Measurements from ENCODE around the gene DNAJC1.
"Not testable (repeated sequence)": the region's sequence is repeated elsewhere in the genome, so short reads cannot be mapped to it uniquely, and the experiment has no call there.

DNAJC1 gene

DNA sequence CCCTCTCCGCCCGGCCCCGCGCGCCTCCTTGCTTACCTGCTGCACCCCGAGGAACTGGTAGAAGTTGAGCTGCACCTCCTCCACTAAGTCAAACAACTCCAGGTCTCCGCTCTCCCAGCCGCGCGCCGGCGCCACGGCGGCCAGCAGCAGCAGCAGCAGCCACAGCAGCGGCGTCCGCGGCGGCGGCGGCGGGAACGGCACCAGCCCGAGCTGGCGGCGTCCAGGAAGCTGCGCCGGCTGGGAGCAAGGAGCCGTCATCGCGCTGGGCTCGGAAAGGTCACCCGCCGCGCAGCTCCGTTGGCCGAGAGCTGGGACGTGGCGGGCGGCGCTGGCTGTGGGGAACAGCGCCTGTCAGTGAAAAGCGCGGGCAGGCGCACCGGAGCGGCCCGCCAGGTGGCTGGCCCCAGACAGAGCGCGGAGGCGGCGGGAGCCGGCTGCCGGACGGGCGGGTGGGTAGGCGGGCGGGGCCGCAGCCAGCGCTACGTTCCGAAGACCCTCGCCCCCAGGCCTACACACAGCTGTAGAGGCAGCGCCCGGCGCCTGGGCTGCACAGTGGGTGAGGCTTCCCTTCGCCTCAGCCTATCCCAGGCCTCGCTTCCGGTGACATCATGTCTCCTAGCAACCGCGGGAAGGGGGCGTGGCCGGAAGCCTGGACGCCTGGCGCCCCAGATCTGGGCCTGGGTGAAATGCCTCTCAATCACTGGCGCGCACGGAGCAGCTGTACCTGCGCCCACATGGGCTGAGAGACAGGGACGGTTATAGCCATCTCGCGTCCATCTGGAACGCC is at the start of gene DNAJC1:
Gene DNAJC1, minus strand, starts transcription at position 554 of the 787 bp plus-strand sequence. Its CDS starts 296 bp downstream, at position 258.
- peak; percentile 98 for DNase-seq

DNA sequence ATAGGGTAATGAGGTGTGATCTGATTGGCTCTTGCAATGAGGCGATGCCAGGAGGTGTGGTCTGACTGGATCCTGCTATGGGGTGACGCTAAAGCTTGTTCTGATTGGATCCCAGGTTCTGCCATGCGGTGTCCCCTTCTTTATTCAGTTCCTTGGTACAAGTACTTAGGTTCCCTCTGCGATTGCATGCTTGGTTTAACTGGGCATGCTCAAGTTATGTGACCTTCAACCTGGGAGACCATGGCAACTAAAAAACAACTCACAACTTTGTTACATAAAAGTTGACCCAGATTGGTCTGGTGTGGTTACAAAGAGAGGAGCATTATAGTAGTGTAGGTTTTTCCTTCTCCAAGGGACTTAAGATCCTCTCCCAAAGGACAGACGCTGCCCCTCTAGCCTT is 49.5 kb upstream of the DNAJC1 start:
- DNase-seq, result no peak

DNA sequence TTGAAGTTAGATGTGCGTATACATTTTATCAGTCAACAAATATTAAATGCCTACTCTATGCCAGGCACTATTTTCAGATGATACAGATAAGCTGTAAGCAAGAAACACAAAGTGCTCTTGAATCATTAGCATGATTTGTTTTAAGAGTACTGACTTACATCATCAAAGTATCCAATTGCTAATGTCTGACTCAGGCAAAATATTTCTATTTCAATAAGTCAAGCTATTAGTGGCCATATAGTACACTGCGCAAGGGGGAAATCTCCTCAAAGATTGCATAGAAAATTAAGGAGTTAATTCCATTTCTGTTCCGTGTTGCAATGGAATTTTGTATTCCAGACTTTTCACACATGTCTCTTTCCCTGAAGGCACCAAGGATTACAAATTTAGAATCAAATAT is 46.1 kb upstream of the DNAJC1 start:
- no peak for DNase-seq

DNA sequence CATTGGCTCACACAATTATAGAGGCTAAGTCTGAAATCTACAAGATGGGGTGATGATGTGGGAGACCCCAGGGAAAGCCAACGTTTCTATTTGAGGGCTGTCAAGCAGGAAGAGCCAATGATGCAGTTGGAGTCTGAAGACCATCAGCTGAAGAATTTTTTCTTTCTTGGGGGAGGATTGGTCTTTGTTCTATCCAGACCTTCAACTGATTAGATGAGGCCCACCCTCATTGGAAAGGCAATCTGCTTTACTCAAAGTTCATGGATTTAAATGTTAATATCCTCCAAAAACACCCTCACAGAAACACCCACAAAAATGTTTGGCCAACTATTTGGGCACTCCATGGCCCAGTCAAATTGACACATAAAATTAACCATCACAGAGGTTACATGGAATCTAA is 44.3 kb upstream of the DNAJC1 start:
- DNase-seq, result no peak

DNA sequence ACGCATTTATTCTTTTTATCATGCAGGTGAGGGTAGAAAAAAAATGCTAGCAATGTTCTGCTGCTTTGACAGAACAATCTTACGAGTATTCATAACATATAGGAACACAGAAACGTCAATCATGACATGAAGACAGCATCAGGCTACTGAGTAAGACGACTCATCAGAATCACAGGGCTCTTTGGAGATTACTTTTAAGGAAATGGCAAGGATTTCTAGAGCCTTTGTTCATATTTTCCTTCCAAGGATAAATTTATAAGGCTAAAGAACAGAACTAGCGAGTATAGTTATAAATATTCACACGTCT is 39.8 kb upstream of the DNAJC1 start:
- no peak for DNase-seq

DNA sequence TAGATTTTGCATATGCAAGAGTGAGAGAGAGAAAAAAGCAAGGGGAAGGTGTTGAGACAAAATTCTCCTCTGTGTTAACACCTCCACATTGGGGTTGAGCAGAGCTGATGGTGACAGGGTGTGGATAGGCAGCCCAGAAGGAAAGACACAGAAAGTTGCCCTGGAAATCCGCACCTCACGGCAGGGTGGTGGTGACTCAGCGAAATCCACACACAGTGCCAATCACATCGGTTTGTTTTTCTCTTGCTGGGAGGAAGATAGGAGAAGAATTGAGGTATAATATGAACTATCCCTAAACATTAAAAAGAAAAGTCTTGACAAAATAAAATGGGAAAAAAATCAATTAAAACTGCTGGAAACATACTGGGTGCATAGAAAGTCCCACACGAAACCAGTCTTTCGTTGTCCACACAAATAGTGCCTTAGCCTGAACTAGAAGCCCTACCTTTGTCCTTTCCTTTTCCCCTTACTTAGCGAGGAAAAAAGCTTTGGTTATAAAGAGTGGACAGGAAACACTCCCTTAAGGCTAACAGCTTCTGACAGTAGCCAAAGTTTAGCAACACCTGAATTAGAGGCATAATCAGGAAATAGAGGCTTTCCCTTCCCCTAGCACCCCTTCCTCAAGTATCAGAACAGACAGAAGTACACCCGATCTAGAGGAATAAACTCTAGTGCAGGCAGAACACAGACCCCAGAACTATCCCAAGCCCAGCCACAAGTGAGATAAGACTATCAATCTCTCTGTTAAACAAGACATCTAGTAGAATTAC is 39.2 kb upstream of the DNAJC1 start:
- DNase-seq, result no peak

DNA sequence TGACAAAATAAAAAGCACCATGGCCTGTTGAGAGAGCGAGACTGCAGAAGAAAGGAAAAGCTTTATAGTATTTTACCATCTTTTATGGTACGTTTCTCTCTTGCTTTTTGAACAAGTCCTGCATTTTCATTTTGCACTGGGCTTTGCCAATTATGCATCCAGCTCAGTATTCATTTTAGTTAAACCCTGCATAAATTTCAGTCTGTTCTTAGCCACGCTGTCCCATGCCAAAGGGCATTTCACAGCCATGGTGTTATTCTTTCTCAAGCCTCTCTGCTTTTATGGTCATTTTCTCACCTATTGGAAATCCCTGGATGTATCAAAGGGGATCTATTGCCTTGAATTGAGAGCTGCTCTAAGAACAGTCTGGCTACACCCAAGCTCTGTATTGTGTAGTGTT is 30.8 kb upstream of the DNAJC1 start:
- DNase-seq, result no peak

DNA sequence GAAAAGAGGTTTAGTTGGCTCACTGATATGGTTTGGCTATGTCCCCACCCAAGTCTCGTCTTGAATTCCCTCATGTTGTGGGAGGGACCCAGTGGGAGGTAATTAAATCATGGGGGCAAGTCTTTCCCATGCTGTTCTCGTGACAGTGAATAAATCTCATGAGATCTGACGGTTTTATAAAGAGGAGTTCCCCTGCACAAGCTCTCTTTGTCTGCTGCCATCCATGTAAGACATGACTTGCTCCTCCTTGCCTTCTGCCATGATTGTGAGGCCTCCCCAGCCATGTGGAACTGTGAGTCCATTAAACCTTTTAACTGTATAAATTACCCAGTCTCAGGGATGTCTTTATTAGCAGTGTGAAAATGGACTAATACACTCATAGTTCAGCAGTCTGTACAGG is 28.7 kb upstream of the DNAJC1 start:
- DNase-seq, result not testable (repeated sequence)

DNA sequence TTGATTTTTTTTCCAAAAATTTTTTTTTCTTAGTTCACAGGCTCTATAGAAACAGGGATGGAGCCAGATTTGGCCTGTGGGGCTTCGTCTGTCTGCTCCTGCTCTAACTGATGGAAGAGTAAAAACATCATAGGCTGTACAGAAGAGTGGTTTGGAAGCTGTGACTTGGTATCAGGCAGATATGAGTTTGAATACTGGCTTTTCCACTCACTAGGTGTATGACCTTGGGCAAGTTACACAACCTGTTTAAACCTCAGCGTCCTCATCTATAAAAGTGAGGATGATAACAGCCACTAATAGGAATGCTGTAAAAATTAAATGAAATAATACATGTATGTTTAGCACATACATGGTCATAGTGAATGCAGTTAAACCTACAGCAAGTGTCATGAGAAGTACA is 26.9 kb upstream of the DNAJC1 start:
- DNase-seq, result no peak

GRCh38 chr10:22029445-22030236 is 26.1 kb upstream of the DNAJC1 start:
- no peak for DNase-seq

GRCh38 chr10:22027364-22028238 is 24.1 kb upstream of the DNAJC1 start:
- no peak for DNase-seq

GRCh38 chr10:22026287-22026686 is 22.8 kb upstream of the DNAJC1 start:
- DNase-seq, result no peak

DNA sequence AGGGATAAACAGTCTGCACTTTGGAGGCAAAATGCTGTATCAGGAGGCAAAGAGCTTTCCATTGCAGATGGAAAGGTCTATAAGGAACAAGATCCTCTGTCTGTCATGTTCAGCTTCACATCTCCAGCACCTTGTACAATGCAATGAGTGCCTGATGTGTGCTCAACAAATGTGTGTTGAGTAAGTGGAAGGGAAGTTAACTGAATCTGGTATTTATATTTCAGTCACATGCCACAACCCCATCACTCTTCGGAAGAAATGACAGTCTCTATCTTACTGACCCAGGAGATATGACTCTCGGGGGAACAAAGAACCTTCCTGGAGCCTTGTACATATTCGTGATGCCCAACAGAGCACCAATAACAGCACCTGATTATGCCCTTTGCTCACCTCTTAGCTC is 20.0 kb upstream of the DNAJC1 start:
- no peak for DNase-seq

- DNase-seq, result peak; percentile 42
Measured at GRCh38 chr10:22022257-22023032, 18.9 kb upstream of the DNAJC1 start.

- not testable (repeated sequence) for DNase-seq
Measured at GRCh38 chr10:22021144-22021543, 17.6 kb upstream of the DNAJC1 start.

GRCh38 chr10:22017283-22018020 is 13.9 kb upstream of the DNAJC1 start:
- DNase-seq, result no peak

GRCh38 chr10:22016046-22016705 is 12.6 kb upstream of the DNAJC1 start:
- no peak for DNase-seq

- DNase-seq, result no peak
Measured at GRCh38 chr10:22010973-22011408, 7.5 kb upstream of the DNAJC1 start.

GRCh38 chr10:22010539-22010938 is 7.0 kb upstream of the DNAJC1 start:
- DNase-seq, result no peak

DNA sequence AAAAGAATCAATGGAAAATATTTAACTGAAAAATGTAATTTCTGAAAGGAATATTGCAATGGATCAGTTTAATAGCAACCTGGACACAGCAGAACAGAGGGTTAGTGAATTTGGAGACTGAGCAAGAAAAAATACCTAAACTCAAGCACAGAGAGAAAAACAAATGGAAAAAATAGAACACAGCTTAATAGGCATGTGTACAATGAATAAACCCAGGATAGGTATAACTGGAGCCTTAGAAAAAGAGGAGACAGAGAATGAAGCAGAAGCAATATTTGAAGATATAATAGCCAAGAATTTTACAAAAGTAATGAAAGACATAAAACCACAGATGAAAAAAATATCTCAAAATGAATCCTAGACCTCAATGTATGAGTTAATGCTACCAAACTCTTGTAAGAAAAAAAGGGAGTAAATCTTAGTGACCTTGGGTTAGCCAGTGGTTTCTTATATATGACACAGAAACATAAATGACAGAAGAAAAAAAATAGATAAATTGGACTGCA is 2.9 kb upstream of the DNAJC1 start:
- no peak for DNase-seq
